ENCODE results near the gene ITK. TPM values are rescaled to one million over a fixed set of nuclear protein-coding genes. Genes with fewer than 3 reads are reported as not detected.

The ITK gene
- total and polyA plus RNA-seq, 2 of the 8 experiments (the other 6 are each of a cell fraction or from before 2014, with no cell fraction given), result 0.05 TPM; not detected in 1

DNA sequence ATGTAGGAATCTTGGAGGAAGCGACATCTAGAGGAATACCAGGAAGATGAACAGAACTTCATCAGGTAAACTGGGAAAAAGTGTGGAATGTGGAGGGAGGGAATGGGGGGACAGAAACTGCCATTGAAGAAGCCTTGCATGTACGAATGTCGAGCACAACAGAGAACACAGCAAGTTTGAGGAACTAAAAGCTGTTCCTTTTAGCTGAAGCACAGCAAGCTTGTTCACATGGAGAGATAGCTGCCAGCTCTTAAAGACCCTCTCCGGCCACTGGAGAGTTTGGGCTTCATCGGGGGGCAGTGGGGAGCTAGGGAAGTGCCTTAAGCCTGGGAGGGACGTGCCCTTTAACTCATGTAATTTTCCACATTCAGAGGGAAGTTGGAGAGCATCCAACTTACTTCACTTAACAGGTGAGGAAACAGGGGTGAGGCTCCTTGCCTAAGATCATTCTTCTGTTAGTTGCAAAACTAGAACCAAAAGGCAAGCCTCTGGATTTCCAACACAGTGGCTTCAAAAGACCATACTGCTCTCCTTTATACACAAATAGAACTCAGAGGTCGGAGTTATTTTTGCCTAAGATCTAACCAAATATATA, 83.0 kb downstream of the ITK start:
- H2AFZ ChIP-seq (ENCODE audit: low read length), result peak overlapping the region; percentile 65
- TF ChIP-seq RXRA (IDR thresholded peaks at IDR 0.05; ENCODE audit: insufficient read depth, low read depth, low read length), result no peak
- TF ChIP-seq, protein P1, sequence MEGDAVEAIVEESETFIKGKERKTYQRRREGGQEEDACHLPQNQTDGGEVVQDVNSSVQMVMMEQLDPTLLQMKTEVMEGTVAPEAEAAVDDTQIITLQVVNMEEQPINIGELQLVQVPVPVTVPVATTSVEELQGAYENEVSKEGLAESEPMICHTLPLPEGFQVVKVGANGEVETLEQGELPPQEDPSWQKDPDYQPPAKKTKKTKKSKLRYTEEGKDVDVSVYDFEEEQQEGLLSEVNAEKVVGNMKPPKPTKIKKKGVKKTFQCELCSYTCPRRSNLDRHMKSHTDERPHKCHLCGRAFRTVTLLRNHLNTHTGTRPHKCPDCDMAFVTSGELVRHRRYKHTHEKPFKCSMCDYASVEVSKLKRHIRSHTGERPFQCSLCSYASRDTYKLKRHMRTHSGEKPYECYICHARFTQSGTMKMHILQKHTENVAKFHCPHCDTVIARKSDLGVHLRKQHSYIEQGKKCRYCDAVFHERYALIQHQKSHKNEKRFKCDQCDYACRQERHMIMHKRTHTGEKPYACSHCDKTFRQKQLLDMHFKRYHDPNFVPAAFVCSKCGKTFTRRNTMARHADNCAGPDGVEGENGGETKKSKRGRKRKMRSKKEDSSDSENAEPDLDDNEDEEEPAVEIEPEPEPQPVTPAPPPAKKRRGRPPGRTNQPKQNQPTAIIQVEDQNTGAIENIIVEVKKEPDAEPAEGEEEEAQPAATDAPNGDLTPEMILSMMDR (IDR thresholded peaks at IDR 0.05; ENCODE audit: control extremely low read depth in 1 of 3, insufficient read depth in 1 of 3, low read depth in 1 of 3, low read length in 3 of 3), result peak in 1 of 3 experiments; percentile 8; a peak in 2 of 4 replicates
- 0 out of 2 replicates have a peak, but pooled peaks have one; percentile 38 for TF ChIP-seq TEAD4 (IDR thresholded peaks at IDR 0.05; ENCODE audit: low read depth, low read length)
- TF ChIP-seq CBX5 (IDR thresholded peaks at IDR 0.05; ENCODE audit: low read depth, low read length), result no peak
- H2BK15ac ChIP-seq (ENCODE audit: low read length), result no peak overlapping the region
- H3K56ac ChIP-seq (replicated peaks; ENCODE audit: insufficient read length, low read depth, low read length), result no peak overlapping the region
- H2BK12ac ChIP-seq (ENCODE audit: low read depth, low read length), result no peak overlapping the region
- H3K4ac ChIP-seq (replicated peaks; ENCODE audit: insufficient read length, low read depth, low read length), result no peak overlapping the region
- no peak overlapping the region for H4K91ac ChIP-seq (replicated peaks; ENCODE audit: insufficient read length, low read length)
- peaks cover 0 to 18% of the 10 kb centered on the region in 2 experiments; a peak in 1 of 4 replicates for H3K79me2 ChIP-seq (ENCODE audit: control insufficient read depth in 1 of 2, insufficient read depth in 2 of 2, low read length in 2 of 2)
- H3K9ac ChIP-seq (replicated peaks in 1 of 4; ENCODE audit: extremely low read depth in 1 of 4, low read depth in 3 of 4, low read length in 3 of 4), result no peak overlapping the region
- 0 out of 2 replicates have a peak overlapping the region, but pooled peaks have one; percentile 53 for H3K18ac ChIP-seq (ENCODE audit: extremely low read depth, low read length)
- H3K4me1 ChIP-seq (replicated peaks in 1 of 4; ENCODE audit: control insufficient read depth in 3 of 4, insufficient read depth in 4 of 4, low read length in 3 of 4), result peaks cover 7 to 16% (median 9%) of the 10 kb centered on the region in 4 experiments
- CTCF ChIA-PET (ENCODE audit: partially characterized antibody), result interaction anchor here (0.8 to 6.5 kb wide), 8 partner anchors 8 to 114 kb away, joined by 3 to 84 read pairs (median 5); no protein-coding TSS in a partner anchor
- no peaks in the 10 kb centered on the region for H3K9me3 ChIP-seq (ENCODE audit: insufficient read depth in 2 of 2, low read depth in 1 of 2, low read length in 1 of 2)
- POLR2A ChIA-PET (ENCODE audit: partially characterized antibody), result no interaction called here
- H3K36me3 ChIP-seq (ENCODE audit: control insufficient read depth in 2 of 4, insufficient read depth in 4 of 4, low read length in 3 of 4), result no peaks in the 10 kb centered on the region
- peaks cover 11% of the 10 kb centered on the region; the same call in 1 of the 2 replicates for H3K23me2 ChIP-seq (ENCODE audit: low read depth, low read length)
- no peak overlapping the region for H4K8ac ChIP-seq (ENCODE audit: extremely low read depth, insufficient read depth, low read length)
- no peak overlapping the region for H3K14ac ChIP-seq (ENCODE audit: insufficient read length)
- H3K27ac ChIP-seq (ENCODE audit: low read depth, low read length), result no peak overlapping the region
- H2BK5ac ChIP-seq (ENCODE audit: low read depth, low read length), result no peak overlapping the region
- H4K5ac ChIP-seq (ENCODE audit: insufficient read length, low read depth, low read length), result no peak overlapping the region
- H2AK5ac ChIP-seq (ENCODE audit: low read depth, low read length), result no peak overlapping the region
- no peak for FAIRE-seq
- H3K23ac ChIP-seq (ENCODE audit: insufficient read length), result no peak overlapping the region
- WGBS, 2 experiments (ENCODE audit: extremely low coverage in 1 of 2, insufficient coverage in 1 of 2, insufficient read length in 1 of 2, insufficient replicate concordance in 2 of 2, low coverage in 1 of 2, low lambda C conversion rate in 2 of 2, missing lambda C conversion rate in 1 of 2), result 70% methylated on average over 7 of the region's 7 CpGs; no CpG with 5 or more reads in 1 of the 2 experiments
- peaks cover 5% of the 10 kb centered on the region; the same call in 1 of the 2 replicates for H3K79me1 ChIP-seq (ENCODE audit: low read depth, low read length)
- H3K4me2 ChIP-seq (ENCODE audit: insufficient read depth in 1 of 2, low read depth in 2 of 2, low read length in 2 of 2), result no peak overlapping the region
- H4K20me1 ChIP-seq (replicated peaks in 1 of 2; ENCODE audit: control insufficient read depth in 1 of 2, insufficient read depth in 2 of 2, low read length in 2 of 2), result peaks cover 3 to 5% of the 10 kb centered on the region in 2 experiments
- no peak overlapping the region for H2BK120ac ChIP-seq (replicated peaks; ENCODE audit: low read depth, low read length)
- DNase-seq (ENCODE audit: low read depth in 1 of 2, low spot score in 2 of 2), result no peak
- H2BK20ac ChIP-seq (ENCODE audit: low read length), result no peak overlapping the region
- H3K4me3 ChIP-seq (ENCODE audit: extremely low read depth in 1 of 4, insufficient read depth in 2 of 4, low read depth in 3 of 4, low read length in 4 of 4), result no peak overlapping the region
- H3K27me3 ChIP-seq (replicated peaks in 1 of 4; ENCODE audit: control insufficient read depth in 3 of 4, extremely low read depth in 1 of 4, insufficient read depth in 3 of 4, low read length in 3 of 4), result no peaks in the 10 kb centered on the region; a peak in 2 of 7 replicates

Measured in H1 (cell line).